GM12878 (cell line): Measurements from ENCODE around the gene GPR176. TPM values are rescaled to one million over a fixed set of nuclear protein-coding genes. Genes with fewer than 3 reads are reported as not detected.

Experiments used
- CBX5 ChIP-seq: sonication (generic); IDR thresholded peaks from 2 replicates; pipeline ENCODE4 v1.6.1; 2016; ENCODE audit warnings: low read depth, moderate library complexity, mild to moderate bottlenecking, inconsistent platforms
- EGR1 ChIP-seq, 2 experiments: IDR thresholded peaks; 1 replicate in 1 of 2; 2 replicates in 1 of 2; pipeline ENCODE4 v1.6.1; 2011 to 2012; ENCODE audit warnings: low read depth in 2 of 2, low read length in 2 of 2, borderline replicate concordance in 1 of 2, mild to moderate bottlenecking in 1 of 2, moderate library complexity in 1 of 2
- HDGF ChIP-seq: fragments of 450-650 bp; IDR thresholded peaks from 2 replicates; pipeline ENCODE4 v1.6.1; 2016; ENCODE audit warnings: antibody characterized with exemption
- IRF5 ChIP-seq: fragments of 450-650 bp; IDR thresholded peaks from 2 replicates; pipeline ENCODE4 v1.6.1; 2017; ENCODE audit warnings: borderline replicate concordance
- MTA2 ChIP-seq: fragments of 450-650 bp; IDR thresholded peaks from 2 replicates; pipeline ENCODE4 v1.6.1; 2016; ENCODE audit warnings: low read depth, mild to moderate bottlenecking, moderate library complexity
- PAX8 ChIP-seq: fragments of 450-650 bp; IDR thresholded peaks from 2 replicates; pipeline ENCODE4 v1.6.1; 2017; ENCODE audit warnings: mild to moderate bottlenecking, moderate library complexity
- SUPT20H ChIP-seq: IDR thresholded peaks from 2 replicates; pipeline ENCODE4 v1.6.1; 2011; ENCODE audit warnings: low read depth, mild to moderate bottlenecking, low read length, moderate library complexity, borderline replicate concordance; ENCODE audit not compliant: control insufficient read depth
- ZBTB11 ChIP-seq: fragments of 450-650 bp; formaldehyde crosslinking; IDR thresholded peaks from 2 replicates; pipeline ENCODE4 v1.5.0; 2022; ENCODE audit warnings: mild to moderate bottlenecking, missing genetic modification characterization
- ZNF207 ChIP-seq: fragments of 450-650 bp; IDR thresholded peaks from 2 replicates; pipeline ENCODE4 v1.6.1; 2014; ENCODE audit warnings: antibody characterized with exemption, mild to moderate bottlenecking, borderline replicate concordance
- ZNF687 ChIP-seq: fragments of 450-650 bp; IDR thresholded peaks from 2 replicates; pipeline ENCODE4 v1.6.1; 2017; ENCODE audit warnings: mild to moderate bottlenecking, moderate library complexity
- polyA plus RNA-seq, 11 experiments: library from polyadenylated mRNA; depleted of rRNA in 4 of 11; unstranded in 6 of 11; stranded (reverse) in 5 of 11; fragments of >200 nt; fragmentation: Nextera tagmentation in 4 of 11; fragmentation: Illumina TruSeq in 1 of 11; extraction: Ambion mirVana in 4 of 11; extraction: Trizol in 1 of 11; gene quantifications; 1 replicate in 1 of 11; 2 replicates in 10 of 11; pipeline versions ENCODE4 v1.2.1 to v1.2.3, GENCODE V29; 2011 to 2016; ENCODE audit warnings: inconsistent platforms in 2 of 11, missing spikeins in 2 of 11, low read depth in 1 of 11
- total RNA-seq, 4 experiments: library from RNA; depleted of rRNA in 3 of 4; stranded (reverse); fragments of >200 nt in 3 of 4; fragmentation: Illumina TruSeq in 1 of 4; extraction: Trizol in 1 of 4; gene quantifications; 2 replicates each; pipeline versions ENCODE4 v1.2.1 to v1.2.3, GENCODE V29; 2013 to 2021

GPR176 gene
- total and polyA plus RNA-seq, 10 of the 15 experiments (the other 5 are each of a cell fraction or from before 2014, with no cell fraction given) = 0.02 to 0.33 (median 0.16) TPM; not detected in 4

GRCh38 chr15:39801641-39802309 lies 118.3 kb downstream of the GPR176 start (continued):
- no peak for TF ChIP-seq HDGF
- no peak for TF ChIP-seq SUPT20H
- TF ChIP-seq EGR1 (IDR thresholded peaks at IDR 0.05; ENCODE audit: borderline replicate concordance in 1 of 2, low read depth in 2 of 2, low read length in 2 of 2) = no peak
- no peak for TF ChIP-seq ZNF207
- TF ChIP-seq ZBTB11 = no peak
- no peak for TF ChIP-seq PAX8
- TF ChIP-seq IRF5 = no peak
- no peak for TF ChIP-seq CBX5
- no peak for TF ChIP-seq ZNF687
- no peak for TF ChIP-seq MTA2
